Calu3 (cell line): ENCODE data around the gene UTP4. TPM values are rescaled to one million over a fixed set of nuclear protein-coding genes. Genes with fewer than 3 reads are reported as not detected.

ENCODE experiments used
- BruUV-seq: library from RNA; stranded (reverse); fragments of 400-500 nt; replicated peaks from 2 replicates; lab custom pipeline; 2021; lab: Mats Ljungman, UMichigan
- CTCF ChIA-PET: fragments of 300-600 bp; sonication (Branson Sonifier 250); formaldehyde crosslinking; loops from one replicate; lab custom pipeline; 2022; ENCODE audit warnings: antibody characterized with exemption; lab: Charles Lee
- DNase-seq: peaks from one replicate; pipeline ENCODE4 v3.0.0; 2022
- H3K27ac Mint-ChIP-seq: one replicate; pipeline ENCODE4 v1.8.0; 2022; ENCODE audit warnings: mixed read lengths; ENCODE audit not compliant: unreplicated experiment
- H3K27me3 Mint-ChIP-seq: one replicate; pipeline ENCODE4 v1.8.0; 2022; ENCODE audit warnings: mixed read lengths; ENCODE audit not compliant: unreplicated experiment
- H3K36me3 Mint-ChIP-seq: one replicate; pipeline ENCODE4 v1.8.0; 2022; ENCODE audit warnings: mild to moderate bottlenecking, moderate library complexity, mixed read lengths; ENCODE audit not compliant: insufficient read depth, unreplicated experiment
- H3K4me1 Mint-ChIP-seq: one replicate; pipeline ENCODE4 v1.8.0; 2022; ENCODE audit warnings: mild to moderate bottlenecking, low read depth, mixed read lengths; ENCODE audit not compliant: unreplicated experiment
- H3K4me3 Mint-ChIP-seq: one replicate; pipeline ENCODE4 v1.8.0; 2022; ENCODE audit warnings: mild to moderate bottlenecking, low read depth, moderate library complexity, mixed read lengths; ENCODE audit not compliant: unreplicated experiment
- H3K9me3 Mint-ChIP-seq: one replicate; pipeline ENCODE4 v1.8.0; 2022; ENCODE audit warnings: low read depth, mixed read lengths; ENCODE audit not compliant: unreplicated experiment
- CTCF ChIP-seq: fragments of 200-600 bp; IDR thresholded peaks from one replicate; pipeline ENCODE4 v1.8.0; 2022; ENCODE audit warnings: antibody characterized with exemption; ENCODE audit not compliant: unreplicated experiment
- intact Hi-C: fragments of 100-400 bp; cut with micrococcal nuclease; formaldehyde crosslinking; loops from one replicate; pipeline ENCODE4 v1.10.0; 2022; ENCODE audit not compliant: unreplicated experiment
- total RNA-seq: library from RNA; stranded (reverse); gene quantifications from 2 replicates; pipeline ENCODE4 v1.2.3, GENCODE V29; 2022

UTP4 gene
- total RNA-seq, 1 experiment from 2014 or later: 116 TPM

- Mint-ChIP-seq H3K4me1 (peaks cover 27% of the 10 kb centered on the region), H3K27me3 (no peaks in the 10 kb centered on the region), H3K36me3 (peaks cover 30% of the 10 kb centered on the region), H3K9me3 (no peaks in the 10 kb centered on the region), H3K4me3 (no peak overlapping the region), H3K27ac (no peak overlapping the region)
- no TSS peak for BruUV-seq
- TF ChIP-seq CTCF: no peak
- CTCF ChIA-PET: interaction anchor here (0.6 kb wide), 1 partner anchor 1513 kb away, joined by 4 read pairs; no protein-coding TSS in a partner anchor
- intact Hi-C loops: no loop called here
- no peak for DNase-seq
These were observed 58.1 kb downstream of the UTP4 start for GRCh38 chr16:69190598-69190997.

GRCh38 chr16:69191136-69191535, 58.7 kb downstream of the UTP4 start:
- intact Hi-C loops: no loop called here

GRCh38 chr16:69193855-69194254, 61.4 kb downstream of the UTP4 start:
- peaks cover 13% of the 10 kb centered on the region for H3K4me1 Mint-ChIP-seq
- H3K27ac Mint-ChIP-seq: no peak overlapping the region
- no TSS peak for BruUV-seq

More at GRCh38 chr16:69191136-69191535, 58.7 kb downstream of the UTP4 start:
- Mint-ChIP-seq H3K4me1 (peaks cover 27% of the 10 kb centered on the region), H3K27me3 (no peaks in the 10 kb centered on the region), H3K27ac (no peak overlapping the region), H3K9me3 (no peaks in the 10 kb centered on the region), H3K4me3 (no peak overlapping the region), H3K36me3 (peaks cover 30% of the 10 kb centered on the region)
- no peak for TF ChIP-seq CTCF
- BruUV-seq: no TSS peak
- no peak for DNase-seq
- CTCF ChIA-PET: interaction anchor here (0.6 kb wide), 1 partner anchor 1512 kb away, joined by 4 read pairs; no protein-coding TSS in a partner anchor

GRCh38 chr16:69194488-69194887, 62.0 kb downstream of the UTP4 start:
- intact Hi-C loops: no loop called here
- BruUV-seq: no TSS peak

More at GRCh38 chr16:69193855-69194254, 61.4 kb downstream of the UTP4 start:
- Mint-ChIP-seq H3K4me3 (no peak overlapping the region), H3K27me3 (no peaks in the 10 kb centered on the region), H3K9me3 (no peaks in the 10 kb centered on the region), H3K36me3 (peaks cover 5% of the 10 kb centered on the region)
- intact Hi-C loops: no loop called here
- CTCF ChIA-PET: interaction anchor here (0.6 kb wide), 1 partner anchor 8 kb away, joined by 4 read pairs; no protein-coding TSS in a partner anchor
- TF ChIP-seq CTCF: no peak
- no peak for DNase-seq

More at GRCh38 chr16:69194488-69194887, 62.0 kb downstream of the UTP4 start:
- no peaks in the 10 kb centered on the region for H3K27me3 Mint-ChIP-seq
- no peaks in the 10 kb centered on the region for H3K9me3 Mint-ChIP-seq
- H3K36me3 Mint-ChIP-seq: peaks cover 5% of the 10 kb centered on the region
- no peak for TF ChIP-seq CTCF
- H3K27ac Mint-ChIP-seq: no peak overlapping the region
- no peak for DNase-seq
- no peak overlapping the region for H3K4me3 Mint-ChIP-seq
- peaks cover 10% of the 10 kb centered on the region for H3K4me1 Mint-ChIP-seq
- CTCF ChIA-PET: interaction anchor here (0.6 kb wide), 1 partner anchor 9 kb away, joined by 4 read pairs; no protein-coding TSS in a partner anchor
